Nephron (organoid): ENCODE results near the gene SIRPG.

Experiments used
- H3K27ac Mint-ChIP-seq, 3 experiments: 2 replicates each; pipeline ENCODE4 v1.8.0; 2020; ENCODE audit warnings: mixed read lengths in 3 of 3, mild to moderate bottlenecking in 2 of 3, moderate library complexity in 1 of 3
- H3K27me3 Mint-ChIP-seq: 2 replicates; pipeline ENCODE4 v1.8.0; 2021; ENCODE audit warnings: low read depth, mild to moderate bottlenecking, moderate library complexity, mixed read lengths
- H3K36me3 Mint-ChIP-seq: 2 replicates; pipeline ENCODE4 v1.8.0; 2020; ENCODE audit warnings: low read depth, mixed read lengths
- H3K4me1 Mint-ChIP-seq: 2 replicates; pipeline ENCODE4 v1.8.0; 2020; ENCODE audit warnings: mixed read lengths
- H3K4me3 Mint-ChIP-seq, 3 experiments: 2 replicates each; pipeline ENCODE4 v1.8.0; 2020; ENCODE audit warnings: mild to moderate bottlenecking in 3 of 3, mixed read lengths in 3 of 3, moderate library complexity in 2 of 3
- H3K9me3 Mint-ChIP-seq: 2 replicates; pipeline ENCODE4 v1.8.0; 2020; ENCODE audit warnings: mixed read lengths
- TF ChIP-seq, protein P1 (sequence below), 3 experiments: fragments of 200-600 bp; sonication (generic); IDR thresholded peaks; one replicate each; pipeline ENCODE4 v1.5.0; 2021; ENCODE audit warnings: antibody characterized with exemption in 3 of 3; ENCODE audit not compliant: unreplicated experiment in 3 of 3

SIRPG gene

DNA sequence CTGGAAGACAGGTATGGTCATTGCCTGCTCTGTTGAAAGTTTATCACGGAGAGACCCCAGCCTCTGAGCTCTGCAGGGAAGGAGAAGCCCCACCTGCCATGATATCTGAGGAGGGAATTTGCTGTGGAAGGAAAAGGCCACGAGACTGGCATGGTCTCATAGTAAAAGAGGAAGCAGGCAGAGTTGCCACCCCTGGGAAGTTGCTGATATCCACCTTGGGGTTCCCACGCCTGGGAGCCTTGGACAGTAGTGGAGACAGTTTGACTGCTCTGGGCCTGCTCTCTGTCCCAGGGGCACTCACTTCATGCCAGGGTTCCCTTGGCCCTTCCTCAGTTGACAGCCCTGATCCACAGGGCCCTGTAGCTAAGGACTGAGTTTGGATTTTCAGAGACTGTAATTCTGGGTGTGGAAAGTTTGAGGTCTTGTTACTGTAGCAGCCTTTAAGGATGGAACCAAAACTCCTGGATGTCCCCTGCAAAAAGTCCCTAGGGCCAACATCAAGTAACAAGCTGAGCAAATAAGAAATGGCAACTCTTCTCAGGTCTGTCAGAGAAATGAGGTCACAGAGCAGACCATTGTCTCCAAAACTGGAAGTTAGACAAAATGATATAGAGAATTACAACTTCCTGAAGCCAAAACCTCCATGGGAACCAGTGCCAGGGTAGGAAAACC is 30.9 kb downstream of the SIRPG start:
- no peaks in the 10 kb centered on the region for H3K36me3 Mint-ChIP-seq
- TF ChIP-seq, protein P1, sequence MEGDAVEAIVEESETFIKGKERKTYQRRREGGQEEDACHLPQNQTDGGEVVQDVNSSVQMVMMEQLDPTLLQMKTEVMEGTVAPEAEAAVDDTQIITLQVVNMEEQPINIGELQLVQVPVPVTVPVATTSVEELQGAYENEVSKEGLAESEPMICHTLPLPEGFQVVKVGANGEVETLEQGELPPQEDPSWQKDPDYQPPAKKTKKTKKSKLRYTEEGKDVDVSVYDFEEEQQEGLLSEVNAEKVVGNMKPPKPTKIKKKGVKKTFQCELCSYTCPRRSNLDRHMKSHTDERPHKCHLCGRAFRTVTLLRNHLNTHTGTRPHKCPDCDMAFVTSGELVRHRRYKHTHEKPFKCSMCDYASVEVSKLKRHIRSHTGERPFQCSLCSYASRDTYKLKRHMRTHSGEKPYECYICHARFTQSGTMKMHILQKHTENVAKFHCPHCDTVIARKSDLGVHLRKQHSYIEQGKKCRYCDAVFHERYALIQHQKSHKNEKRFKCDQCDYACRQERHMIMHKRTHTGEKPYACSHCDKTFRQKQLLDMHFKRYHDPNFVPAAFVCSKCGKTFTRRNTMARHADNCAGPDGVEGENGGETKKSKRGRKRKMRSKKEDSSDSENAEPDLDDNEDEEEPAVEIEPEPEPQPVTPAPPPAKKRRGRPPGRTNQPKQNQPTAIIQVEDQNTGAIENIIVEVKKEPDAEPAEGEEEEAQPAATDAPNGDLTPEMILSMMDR (IDR thresholded peaks at IDR 0.05; ENCODE audit: unreplicated experiment in 3 of 3): no peak
- no peak overlapping the region for H3K27ac Mint-ChIP-seq
- H3K4me1 Mint-ChIP-seq: no peaks in the 10 kb centered on the region
- no peaks in the 10 kb centered on the region for H3K27me3 Mint-ChIP-seq
- no peaks in the 10 kb centered on the region for H3K9me3 Mint-ChIP-seq
- no peak overlapping the region for H3K4me3 Mint-ChIP-seq

DNA sequence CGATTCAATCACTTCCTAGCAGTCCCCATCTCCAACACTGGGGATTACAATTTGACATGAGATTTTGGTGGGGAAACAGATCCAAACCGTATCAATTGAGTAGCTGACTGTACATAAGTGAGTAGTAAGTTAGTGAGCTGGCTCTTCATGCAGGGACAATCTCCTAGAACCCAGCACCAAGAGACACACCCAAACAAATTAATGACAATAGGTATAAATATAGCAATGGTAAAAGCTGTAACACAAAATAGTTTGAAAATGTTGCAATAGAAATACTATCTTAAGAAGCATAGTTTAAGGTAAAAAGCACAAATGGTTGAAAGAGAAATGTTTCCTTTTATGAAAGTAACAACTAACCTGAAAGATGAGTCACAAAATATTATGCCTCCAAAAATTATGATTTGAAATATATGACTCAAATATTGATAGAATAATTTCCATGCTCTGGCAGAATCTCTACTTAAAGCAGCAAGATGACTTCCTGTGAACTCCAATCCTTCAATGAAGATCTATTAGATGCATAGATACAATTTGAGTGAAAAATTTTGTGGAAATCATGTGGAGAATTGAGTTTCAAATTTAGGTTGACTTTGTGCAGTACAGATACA is 32.4 kb downstream of the SIRPG start:
- H3K27ac Mint-ChIP-seq: no peak overlapping the region
- no peaks in the 10 kb centered on the region for H3K9me3 Mint-ChIP-seq
- H3K27me3 Mint-ChIP-seq: no peaks in the 10 kb centered on the region
- TF ChIP-seq, protein P1 (IDR thresholded peaks at IDR 0.05; ENCODE audit: unreplicated experiment in 3 of 3): no peak
- no peaks in the 10 kb centered on the region for H3K4me1 Mint-ChIP-seq
- no peaks in the 10 kb centered on the region for H3K36me3 Mint-ChIP-seq
- no peak overlapping the region for H3K4me3 Mint-ChIP-seq

DNA sequence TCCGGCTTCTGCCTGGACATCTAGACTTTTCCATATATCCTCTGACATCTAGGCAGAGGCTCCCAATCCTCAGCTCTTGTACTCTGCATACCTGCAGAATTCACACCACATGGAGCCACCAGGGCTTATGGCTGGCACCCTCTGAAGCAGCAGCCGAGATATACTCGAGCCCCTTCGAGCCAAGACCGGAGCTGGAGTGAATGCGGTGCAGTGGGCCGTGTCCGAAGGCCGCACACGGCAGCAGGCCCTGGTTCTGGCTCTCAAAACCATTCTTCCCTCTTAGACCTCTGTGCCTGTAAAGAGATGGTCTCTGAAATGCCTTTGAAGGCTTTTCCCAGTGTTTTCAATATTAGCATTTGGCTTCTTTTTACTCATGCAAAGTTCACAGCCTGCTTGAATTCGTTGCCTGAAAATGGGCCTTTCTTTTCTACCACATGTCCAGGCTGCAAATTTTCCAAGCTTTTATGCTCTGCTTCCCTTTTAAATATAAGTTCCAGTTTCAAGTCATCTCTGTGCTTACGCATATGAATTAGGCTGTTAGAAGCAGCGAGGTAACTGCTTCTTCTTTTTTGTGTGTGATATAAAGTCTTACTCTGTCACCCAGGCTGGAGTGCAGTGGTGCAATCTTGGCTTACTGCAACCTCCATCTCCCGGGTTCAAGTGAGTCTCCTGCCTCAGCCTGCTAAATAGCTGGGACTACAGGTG is 33.9 kb downstream of the SIRPG start:
- Mint-ChIP-seq H3K36me3 (no peaks in the 10 kb centered on the region), H3K4me1 (no peaks in the 10 kb centered on the region), H3K9me3 (peaks cover 2% of the 10 kb centered on the region), H3K4me3 (no peak overlapping the region), H3K27ac (no peak overlapping the region), H3K27me3 (no peaks in the 10 kb centered on the region)
- TF ChIP-seq, protein P1 (IDR thresholded peaks at IDR 0.05; ENCODE audit: unreplicated experiment in 3 of 3): no peak

DNA sequence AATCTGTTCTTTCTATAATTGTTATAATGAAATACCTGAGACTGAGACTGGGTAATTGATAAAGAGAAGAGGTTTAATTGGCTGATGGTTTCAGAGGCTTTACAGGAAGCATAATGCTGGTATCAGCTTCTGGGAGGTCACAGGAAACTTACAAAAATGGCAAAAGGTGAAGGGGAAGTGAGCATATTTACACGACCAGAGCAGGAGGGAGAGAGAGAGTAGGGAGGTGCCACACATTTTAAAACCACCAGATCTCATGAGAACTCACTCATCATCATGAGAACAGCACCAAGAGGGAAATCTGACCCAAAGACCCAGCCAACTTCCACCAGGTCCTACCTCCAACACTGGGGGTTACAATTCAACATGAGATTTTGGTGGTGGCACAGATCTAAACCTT is 35.1 kb downstream of the SIRPG start:
- H3K9me3 Mint-ChIP-seq: peaks cover 8% of the 10 kb centered on the region
- no peaks in the 10 kb centered on the region for H3K4me1 Mint-ChIP-seq
- no peak overlapping the region for H3K4me3 Mint-ChIP-seq
- H3K27ac Mint-ChIP-seq: no peak overlapping the region
- no peaks in the 10 kb centered on the region for H3K27me3 Mint-ChIP-seq
- TF ChIP-seq, protein P1 (IDR thresholded peaks at IDR 0.05; ENCODE audit: unreplicated experiment in 3 of 3): no peak
- H3K36me3 Mint-ChIP-seq: no peaks in the 10 kb centered on the region

DNA sequence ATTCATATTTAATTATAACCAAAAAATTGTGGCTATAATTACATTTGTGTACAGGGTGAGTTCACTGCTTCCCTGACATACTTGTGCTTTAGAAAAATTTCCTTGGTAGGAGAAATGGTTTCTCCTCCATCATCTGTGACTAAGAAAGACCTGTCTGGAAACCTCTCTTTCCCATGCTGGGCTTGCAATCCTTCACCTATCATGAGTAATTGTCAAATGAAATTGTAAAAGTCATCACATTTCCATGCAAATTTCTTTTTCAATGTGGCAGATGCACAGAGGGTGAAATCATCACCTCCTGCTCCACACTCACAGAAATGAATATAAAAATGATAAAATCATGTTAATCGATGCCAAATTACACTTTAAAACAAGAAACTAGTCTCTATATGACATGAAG is 36.3 kb downstream of the SIRPG start:
- H3K27me3 Mint-ChIP-seq: no peaks in the 10 kb centered on the region
- H3K9me3 Mint-ChIP-seq: peaks cover 12% of the 10 kb centered on the region
- H3K27ac Mint-ChIP-seq: no peak overlapping the region
- TF ChIP-seq, protein P1 (IDR thresholded peaks at IDR 0.05; ENCODE audit: unreplicated experiment in 3 of 3): no peak
- H3K36me3 Mint-ChIP-seq: no peaks in the 10 kb centered on the region
- H3K4me1 Mint-ChIP-seq: no peaks in the 10 kb centered on the region
- H3K4me3 Mint-ChIP-seq: no peak overlapping the region
